HG03442 (cell line): ENCODE data around the gene PDZD7.

ENCODE experiments used
- ATAC-seq: cut with Tn5 transposase; IDR thresholded peaks from one replicate; pipeline ENCODE4 v1.9.1; 2021; ENCODE audit warnings: mild to moderate bottlenecking, moderate library complexity; ENCODE audit not compliant: unreplicated experiment

PDZD7 gene

GRCh38 chr10:101020427-101021075 lies 10.4 kb downstream of the PDZD7 start:
- no peak for ATAC-seq

GRCh38 chr10:101019440-101019703 lies 11.6 kb downstream of the PDZD7 start:
- no peak for ATAC-seq

- no peak for ATAC-seq
Measured at GRCh38 chr10:101018600-101019439, 12.1 kb downstream of the PDZD7 start.

GRCh38 chr10:101018118-101018599 lies 12.8 kb downstream of the PDZD7 start:
- no peak for ATAC-seq

GRCh38 chr10:101016814-101017213 lies 14.1 kb downstream of the PDZD7 start:
- no peak for ATAC-seq

GRCh38 chr10:101015582-101015973 lies 15.4 kb downstream of the PDZD7 start:
- ATAC-seq = no peak

GRCh38 chr10:101014966-101015581 lies 15.9 kb downstream of the PDZD7 start:
- no peak for ATAC-seq

GRCh38 chr10:101014230-101014884 lies 16.6 kb downstream of the PDZD7 start:
- ATAC-seq = no peak

GRCh38 chr10:101013365-101013825 lies 17.5 kb downstream of the PDZD7 start:
- ATAC-seq = no peak

- ATAC-seq = peak; percentile 86
Measured at GRCh38 chr10:101012525-101013364, 18.2 kb downstream of the PDZD7 start.

GRCh38 chr10:101011517-101012423 lies 19.2 kb downstream of the PDZD7 start:
- ATAC-seq = no peak

- ATAC-seq = no peak
Measured at GRCh38 chr10:101010329-101010728, 20.6 kb downstream of the PDZD7 start.

- ATAC-seq = no peak
Measured at GRCh38 chr10:101008823-101009423, 22.0 kb downstream of the PDZD7 start.

GRCh38 chr10:101007915-101008822 lies 22.8 kb downstream of the PDZD7 start:
- ATAC-seq = no peak

GRCh38 chr10:101007099-101007711 lies 23.7 kb downstream of the PDZD7 start:
- ATAC-seq = no peak

- ATAC-seq = no peak
Measured at GRCh38 chr10:101006593-101007098, 24.3 kb downstream of the PDZD7 start.

GRCh38 chr10:101005869-101006567 lies 24.9 kb downstream of the PDZD7 start:
- no peak for ATAC-seq
